ENCODE data around the gene ARHGEF1.

GRCh38 chr19:41918095-41918494, 35.1 kb downstream of the ARHGEF1 start:
- no peak for TF ChIP-seq CTCF (IDR thresholded peaks at IDR 0.05)
- no peak for TF ChIP-seq POLR2AphosphoS5 (IDR thresholded peaks at IDR 0.05; ENCODE audit: low read depth, low read length)
- TF ChIP-seq SIN3A (IDR thresholded peaks at IDR 0.05; ENCODE audit: borderline replicate concordance, insufficient read depth, low read depth, low read length): no peak

All from Panc1 (cell line).